Stimulated activated CD4-positive, alpha-beta T cell treated with anti-CD3 and anti-CD28 coated beads, Interleukin-12 subunit alpha, Interleukin-12 subunit beta, amount 100 ng/mL, for 4 hours (primary cell): Measurements from ENCODE around the gene PANK1.

Experiments
- DNase-seq: peaks from one replicate; pipeline ENCODE4 v3.0.0-alpha.2; 2020

Gene PANK1

GRCh38 chr10:89615112-89615511 is 29.9 kb downstream of the PANK1 start:
- no peak for DNase-seq

GRCh38 chr10:89613582-89613981 is 31.5 kb downstream of the PANK1 start:
- DNase-seq = no peak

- no peak for DNase-seq
Measured at GRCh38 chr10:89611282-89611681, 33.8 kb downstream of the PANK1 start.

GRCh38 chr10:89609833-89610346 is 35.2 kb downstream of the PANK1 start:
- DNase-seq = no peak

- DNase-seq = no peak
Measured at GRCh38 chr10:89604200-89604599, 40.8 kb downstream of the PANK1 start.

GRCh38 chr10:89602919-89603318 is 42.1 kb downstream of the PANK1 start:
- no peak for DNase-seq

GRCh38 chr10:89601728-89602361 is 43.2 kb downstream of the PANK1 start:
- no peak for DNase-seq

GRCh38 chr10:89600041-89600440 is 45.0 kb downstream of the PANK1 start:
- DNase-seq = no peak

GRCh38 chr10:89593043-89593442 is 52.0 kb downstream of the PANK1 start:
- DNase-seq = no peak

- DNase-seq = no peak
Measured at GRCh38 chr10:89592539-89592938, 52.5 kb downstream of the PANK1 start.

GRCh38 chr10:89591796-89592271 is 53.2 kb downstream of the PANK1 start:
- DNase-seq = no peak

GRCh38 chr10:89591111-89591795 is 53.8 kb downstream of the PANK1 start:
- no peak for DNase-seq

GRCh38 chr10:89590326-89590725 is 54.7 kb downstream of the PANK1 start:
- no peak for DNase-seq

- DNase-seq = no peak
Measured at GRCh38 chr10:89589101-89589720, 55.8 kb downstream of the PANK1 start.

GRCh38 chr10:89588671-89589070 is 56.4 kb downstream of the PANK1 start:
- DNase-seq = no peak

GRCh38 chr10:89582022-89582421 is 63.0 kb downstream of the PANK1 start:
- no peak for DNase-seq

GRCh38 chr10:89580243-89580642 is 64.8 kb downstream of the PANK1 start:
- no peak for DNase-seq

- no peak for DNase-seq
Measured at GRCh38 chr10:89576696-89577095, 68.3 kb downstream of the PANK1 start.

GRCh38 chr10:89576022-89576421 is 69.0 kb downstream of the PANK1 start:
- DNase-seq = no peak

- DNase-seq = no peak
Measured at GRCh38 chr10:89575031-89575430, 70.0 kb downstream of the PANK1 start.

GRCh38 chr10:89574368-89574767 is 70.7 kb downstream of the PANK1 start:
- DNase-seq = no peak

GRCh38 chr10:89567576-89568245 is 77.3 kb downstream of the PANK1 start:
- DNase-seq = no peak

GRCh38 chr10:89566992-89567391 is 78.0 kb downstream of the PANK1 start:
- DNase-seq = no peak
